PC-9 (cell line): ENCODE results near the gene MT1B. TPM values are rescaled to one million over a fixed set of nuclear protein-coding genes. Genes with fewer than 3 reads are reported as not detected.
"Not testable (repeated sequence)": the region's sequence is repeated elsewhere in the genome, so short reads cannot be mapped to it uniquely, and the experiment has no call there.

Experiments used
- BruUV-seq: library from RNA; stranded (reverse); fragments of 400-500 nt; replicated peaks from 2 replicates; lab custom pipeline; 2021; lab: Mats Ljungman, UMichigan
- CTCF ChIA-PET: fragments of 300-600 bp; sonication (Branson Sonifier 250); formaldehyde crosslinking; loops from one replicate; lab custom pipeline; 2022; ENCODE audit warnings: antibody characterized with exemption; lab: Charles Lee
- POLR2A ChIA-PET: fragments of 300-600 bp; sonication (Branson Sonifier 250); formaldehyde crosslinking; loops from one replicate; lab custom pipeline; 2022; ENCODE audit warnings: antibody characterized with exemption; ENCODE audit not compliant: unreplicated experiment; lab: Charles Lee
- DNase-seq, 2 experiments: peaks; one replicate each; pipeline versions ENCODE4 v3.0.0 to v3.0.0-alpha.2; 2015 to 2022; ENCODE audit warnings: mixed read lengths in 1 of 2
- H2AFZ ChIP-seq: fragments of 200-600 bp; sonication (generic); 2 replicates; pipeline ENCODE4 v1.8.1; 2017; ENCODE audit warnings: antibody characterized with exemption
- H3F3A ChIP-seq: fragments of 200-600 bp; sonication (generic); 2 replicates; pipeline ENCODE4 v1.8.1; 2017; ENCODE audit warnings: antibody characterized with exemption, mild to moderate bottlenecking, low read depth; ENCODE audit not compliant: insufficient read depth
- H3K27ac ChIP-seq: fragments of 200-600 bp; sonication (generic); 2 replicates; pipeline ENCODE4 v1.6.1; 2016; ENCODE audit warnings: mixed run types
- H3K27me3 ChIP-seq: fragments of 200-600 bp; sonication (generic); 2 replicates; pipeline ENCODE4 v1.6.1; 2016; ENCODE audit warnings: low read depth, mixed run types; ENCODE audit not compliant: insufficient read depth
- H3K36me3 ChIP-seq: fragments of 200-600 bp; sonication (generic); 2 replicates; pipeline ENCODE4 v1.6.1; 2016; ENCODE audit warnings: low read depth, mixed run types
- H3K4me1 ChIP-seq: fragments of 200-600 bp; sonication (generic); replicated peaks from 2 replicates; pipeline ENCODE4 v1.6.1; 2016; ENCODE audit warnings: mixed run types; ENCODE audit not compliant: insufficient read depth
- H3K4me2 ChIP-seq: fragments of 200-600 bp; sonication (generic); 2 replicates; pipeline ENCODE4 v1.6.1; 2017; ENCODE audit warnings: mixed run types
- H3K4me3 ChIP-seq: fragments of 200-600 bp; sonication (generic); 2 replicates; pipeline ENCODE4 v1.6.1; 2016; ENCODE audit warnings: mixed run types
- H3K79me2 ChIP-seq: fragments of 200-600 bp; sonication (generic); 2 replicates; pipeline ENCODE4 v1.6.1; 2017; ENCODE audit warnings: low read depth, mixed run types
- H3K9me2 ChIP-seq: fragments of 200-600 bp; sonication (generic); 2 replicates; pipeline ENCODE4 v1.8.1; 2017; ENCODE audit warnings: mild to moderate bottlenecking; ENCODE audit not compliant: insufficient read depth
- H3K9me3 ChIP-seq: fragments of 200-600 bp; sonication (generic); 2 replicates; pipeline ENCODE4 v1.8.1; 2016; ENCODE audit warnings: low read depth; ENCODE audit not compliant: insufficient read depth
- H4K20me1 ChIP-seq: fragments of 200-600 bp; sonication (generic); 2 replicates; pipeline ENCODE4 v1.8.1; 2017; ENCODE audit not compliant: insufficient read depth
- EZH2 ChIP-seq: fragments of 200-600 bp; sonication (generic); IDR thresholded peaks from 2 replicates; pipeline ENCODE4 v1.8.0; 2017; ENCODE audit warnings: antibody characterized with exemption, low read depth
- intact Hi-C: fragments of 100-400 bp; cut with micrococcal nuclease; formaldehyde crosslinking; loops from one replicate; pipeline ENCODE4 v1.10.0; 2022; ENCODE audit not compliant: unreplicated experiment
- total RNA-seq: library from RNA; stranded (reverse); gene quantifications from 2 replicates; pipeline ENCODE4 v1.2.3, GENCODE V29; 2021
- TF ChIP-seq, protein P1 (sequence below): fragments of 200-600 bp; sonication (generic); conservative IDR thresholded peaks from 2 replicates; pipeline ENCODE4 v1.6.1; 2017; ENCODE audit warnings: mixed run types, antibody characterized with exemption, mild to moderate bottlenecking, moderate library complexity

The MT1B gene
- total RNA-seq, 1 experiment from 2014 or later: not detected

DNA sequence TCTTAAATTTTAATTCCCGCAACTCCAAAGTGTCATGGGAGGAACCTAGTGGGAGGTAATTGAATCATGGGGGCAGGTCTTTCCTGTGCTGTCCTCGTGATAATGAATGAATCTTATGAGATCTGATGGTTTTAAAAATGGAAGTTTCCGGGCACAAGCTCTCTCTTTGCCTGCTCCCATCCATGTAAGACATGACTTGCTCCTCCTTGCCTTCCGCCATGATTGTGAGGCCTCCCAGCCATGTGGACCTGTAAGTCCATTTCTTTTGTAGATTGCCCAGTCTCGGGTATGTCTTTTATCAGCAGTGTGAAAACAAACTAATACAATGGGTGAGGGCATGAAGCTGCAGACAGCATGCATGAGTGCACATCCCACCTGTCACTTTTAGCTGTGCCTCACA is 28.5 kb upstream of the MT1B start:
- H3K27ac ChIP-seq, H3K79me2 ChIP-seq, H3K4me2 ChIP-seq, H3K27me3 ChIP-seq, DNase-seq, H3K9me2 ChIP-seq, H3K9me3 ChIP-seq, H3K36me3 ChIP-seq, BruUV-seq, H3K4me3 ChIP-seq, POLR2A ChIA-PET, intact Hi-C loops, H3F3A ChIP-seq, CTCF ChIA-PET, H4K20me1 ChIP-seq, H2AFZ ChIP-seq: not testable (repeated sequence)
- peaks cover 17% of the 10 kb centered on the region for H3K4me1 ChIP-seq

DNA sequence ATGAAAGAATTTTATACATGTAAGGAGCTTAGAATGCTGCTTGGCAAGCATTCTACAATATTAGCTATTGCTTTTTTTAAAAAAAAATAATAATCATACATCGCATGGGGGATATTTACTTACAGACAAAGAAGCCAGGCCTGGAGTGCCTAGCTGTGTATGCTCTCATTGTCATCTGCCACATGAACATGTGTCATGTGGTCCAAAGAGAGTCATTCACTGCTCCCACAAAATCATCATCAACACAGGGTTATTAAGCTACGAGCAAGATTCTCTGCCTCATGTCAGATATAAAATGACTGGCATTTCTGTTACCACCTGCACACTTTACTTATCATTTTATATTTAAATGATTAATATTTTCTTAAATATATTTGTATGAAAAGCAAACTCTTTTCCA is 28.0 kb upstream of the MT1B start:
- no peak overlapping the region for H2AFZ ChIP-seq
- TF ChIP-seq, protein P1, sequence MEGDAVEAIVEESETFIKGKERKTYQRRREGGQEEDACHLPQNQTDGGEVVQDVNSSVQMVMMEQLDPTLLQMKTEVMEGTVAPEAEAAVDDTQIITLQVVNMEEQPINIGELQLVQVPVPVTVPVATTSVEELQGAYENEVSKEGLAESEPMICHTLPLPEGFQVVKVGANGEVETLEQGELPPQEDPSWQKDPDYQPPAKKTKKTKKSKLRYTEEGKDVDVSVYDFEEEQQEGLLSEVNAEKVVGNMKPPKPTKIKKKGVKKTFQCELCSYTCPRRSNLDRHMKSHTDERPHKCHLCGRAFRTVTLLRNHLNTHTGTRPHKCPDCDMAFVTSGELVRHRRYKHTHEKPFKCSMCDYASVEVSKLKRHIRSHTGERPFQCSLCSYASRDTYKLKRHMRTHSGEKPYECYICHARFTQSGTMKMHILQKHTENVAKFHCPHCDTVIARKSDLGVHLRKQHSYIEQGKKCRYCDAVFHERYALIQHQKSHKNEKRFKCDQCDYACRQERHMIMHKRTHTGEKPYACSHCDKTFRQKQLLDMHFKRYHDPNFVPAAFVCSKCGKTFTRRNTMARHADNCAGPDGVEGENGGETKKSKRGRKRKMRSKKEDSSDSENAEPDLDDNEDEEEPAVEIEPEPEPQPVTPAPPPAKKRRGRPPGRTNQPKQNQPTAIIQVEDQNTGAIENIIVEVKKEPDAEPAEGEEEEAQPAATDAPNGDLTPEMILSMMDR: no peak
- TF ChIP-seq EZH2: no peak
- no peaks in the 10 kb centered on the region for H3K9me3 ChIP-seq
- intact Hi-C loops: no loop called here
- no peak overlapping the region for H3K4me3 ChIP-seq
- no TSS peak for BruUV-seq
- H3K4me2 ChIP-seq: no peak overlapping the region
- no peaks in the 10 kb centered on the region for H3K79me2 ChIP-seq
- H3K27ac ChIP-seq: no peak overlapping the region
- H3K4me1 ChIP-seq: peaks cover 17% of the 10 kb centered on the region
- H4K20me1 ChIP-seq: no peaks in the 10 kb centered on the region
- no peaks in the 10 kb centered on the region for H3K27me3 ChIP-seq
- H3K36me3 ChIP-seq: no peaks in the 10 kb centered on the region
- no peaks in the 10 kb centered on the region for H3K9me2 ChIP-seq
- CTCF ChIA-PET: no interaction called here
- DNase-seq: no peak
- POLR2A ChIA-PET: no interaction called here
- peaks cover 4% of the 10 kb centered on the region; the same call in 1 of the 2 replicates for H3F3A ChIP-seq

DNA sequence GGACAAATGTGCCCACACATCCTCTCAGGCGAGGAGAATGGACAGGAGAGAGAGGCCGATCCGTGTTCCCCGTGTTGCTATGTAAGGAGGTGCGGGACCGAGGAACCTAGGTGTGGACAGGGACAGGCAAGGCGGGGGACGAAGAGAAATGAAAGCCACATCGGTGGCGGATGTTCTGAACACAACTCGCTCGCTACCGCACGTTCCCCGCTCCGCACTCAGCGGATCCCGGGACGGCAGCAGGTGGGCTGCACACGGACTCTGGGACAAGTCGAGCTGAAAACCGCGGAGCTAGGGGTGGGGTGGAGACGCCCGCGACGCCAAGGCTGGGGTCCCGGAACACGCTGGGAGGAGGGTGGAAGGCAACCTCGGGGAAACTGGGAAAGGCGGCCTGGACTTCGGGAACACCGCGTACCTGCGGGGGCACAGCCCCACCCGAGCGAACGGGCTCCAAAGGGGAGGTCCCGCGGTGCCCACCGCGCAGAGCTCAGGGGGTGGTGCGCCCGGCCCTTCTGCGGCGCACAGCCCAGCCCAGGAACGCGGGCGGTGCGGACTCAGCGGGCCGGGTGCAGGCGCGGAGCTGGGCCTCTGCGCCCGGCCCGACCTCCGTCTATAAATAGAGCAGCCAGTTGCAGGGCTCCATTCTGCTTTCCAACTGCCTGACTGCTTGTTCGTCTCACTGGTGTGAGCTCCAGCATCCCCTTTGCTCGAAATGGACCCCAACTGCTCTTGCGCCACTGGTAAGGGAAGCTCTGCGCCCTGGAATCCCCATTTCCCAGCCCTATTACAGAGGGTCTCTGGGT is 26.3 kb upstream of the MT1B start, which contains the start of gene MT1E:
MT1E (plus strand) TSS at position 642 of the 803 bp plus-strand sequence; CDS start at position 713, 71 bp downstream.
- POLR2A ChIA-PET: no interaction called here
- TF ChIP-seq EZH2: no peak
- TF ChIP-seq, protein P1: no peak
- peaks cover 17% of the 10 kb centered on the region for H3K4me1 ChIP-seq
- peak within 1 kb of the TSS; percentile 62; the same call in 1 of the 2 replicates for H3K27ac ChIP-seq
- no peaks in the 10 kb centered on the region for H4K20me1 ChIP-seq
- no peaks in the 10 kb centered on the region for H3K27me3 ChIP-seq
- no peaks in the 10 kb centered on the region for H3K9me3 ChIP-seq
- H3K79me2 ChIP-seq: no peaks in the 10 kb centered on the region
- no peaks in the 10 kb centered on the region for H3K9me2 ChIP-seq
- H3F3A ChIP-seq: peaks cover 8% of the 10 kb centered on the region; the same call in 1 of the 2 replicates
- CTCF ChIA-PET: interaction anchor here (0.5 kb wide), 1 partner anchor 229 kb away, joined by 3 read pairs; no protein-coding TSS in a partner anchor
- no peak within 1 kb of the TSS for H2AFZ ChIP-seq
- H3K4me2 ChIP-seq: 0 out of 2 replicates have a peak within 1 kb of the TSS, but pooled peaks have one; percentile 62
- DNase-seq: no peak
- TSS peak; percentile 21 for BruUV-seq
- intact Hi-C loops: no loop called here
- H3K4me3 ChIP-seq: no peak within 1 kb of the TSS
- no peaks in the 10 kb centered on the region for H3K36me3 ChIP-seq
